HG03354 (cell line): Measurements from ENCODE around the gene POC1A.
A peak's percentile ranks its signal among the peaks of the same experiment; 100 is the strongest.

Experiments used
- ATAC-seq: cut with Tn5 transposase; IDR thresholded peaks from one replicate; pipeline ENCODE4 v1.9.1; 2021; ENCODE audit warnings: mild to moderate bottlenecking; ENCODE audit not compliant: unreplicated experiment, poor library complexity, severe bottlenecking

The POC1A gene

DNA sequence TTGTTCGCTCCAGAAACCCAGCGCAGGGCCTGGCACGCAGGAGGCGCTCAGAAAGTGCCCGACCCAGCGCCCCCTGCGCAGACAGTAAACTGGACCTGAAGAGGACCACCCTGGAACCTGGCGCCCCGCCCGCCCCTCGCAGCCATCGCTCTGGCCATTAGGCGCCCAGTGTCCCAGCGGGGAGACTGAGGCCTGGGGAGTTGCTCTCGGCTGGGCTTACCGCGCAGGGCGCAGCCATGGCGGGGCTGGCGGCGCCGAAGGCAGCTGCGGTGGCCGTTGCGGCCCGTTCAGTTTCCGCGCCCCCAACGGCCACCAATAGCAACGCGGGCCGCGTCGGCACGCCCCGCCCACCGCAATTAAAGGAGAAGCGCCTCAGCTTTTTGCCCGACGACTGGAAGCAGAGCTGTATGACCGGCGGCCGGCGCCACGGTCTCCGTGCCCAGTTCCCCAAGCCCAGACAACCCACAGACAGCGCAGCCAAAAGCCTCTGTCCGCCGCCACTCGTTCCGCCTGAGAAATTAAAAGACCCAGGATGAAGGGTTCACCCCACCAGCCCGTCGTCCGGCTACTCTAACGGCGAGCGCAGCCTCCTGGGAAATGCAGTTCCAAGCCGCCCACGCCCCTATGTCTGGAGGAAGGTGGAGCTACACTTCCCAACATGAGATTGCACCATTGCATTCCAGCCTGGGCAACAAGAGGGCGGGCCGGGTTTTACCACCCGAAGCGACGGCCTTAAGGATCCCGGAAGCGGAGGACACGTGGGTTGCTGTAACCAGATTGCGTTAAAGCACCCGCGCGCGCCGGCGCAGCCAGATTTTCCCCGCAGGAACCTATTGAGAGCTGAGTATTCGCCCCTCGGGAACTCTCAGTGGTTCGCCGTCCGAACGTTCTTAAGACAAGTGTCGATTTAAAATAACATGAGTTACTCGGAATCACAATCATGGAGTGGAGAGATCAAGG is at the start of gene POC1A:
Gene POC1A (minus strand): TSS at position 289 of the 960 bp plus-strand sequence. CDS start 51 bp downstream, at position 238.
- peak; percentile 84 for ATAC-seq

DNA sequence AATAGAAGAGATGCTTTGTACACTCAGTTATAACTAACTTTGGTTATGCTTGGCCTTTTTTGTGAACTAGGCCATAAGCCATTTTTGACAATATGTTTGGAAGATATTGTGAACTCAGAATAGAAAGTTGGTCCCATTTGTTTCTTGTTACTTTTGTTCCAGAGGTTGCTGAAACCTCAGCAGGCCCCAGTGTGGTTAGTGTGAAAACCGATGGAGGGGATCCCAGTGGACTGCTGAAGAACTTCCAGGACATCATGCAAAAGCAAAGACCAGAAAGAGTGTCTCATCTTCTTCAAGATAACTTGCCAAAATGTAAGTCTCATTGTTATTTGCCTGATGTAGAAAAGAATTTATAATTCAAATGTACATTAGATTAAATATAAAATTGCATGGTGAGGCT is 49.5 kb upstream of the POC1A start:
- ATAC-seq: no peak

DNA sequence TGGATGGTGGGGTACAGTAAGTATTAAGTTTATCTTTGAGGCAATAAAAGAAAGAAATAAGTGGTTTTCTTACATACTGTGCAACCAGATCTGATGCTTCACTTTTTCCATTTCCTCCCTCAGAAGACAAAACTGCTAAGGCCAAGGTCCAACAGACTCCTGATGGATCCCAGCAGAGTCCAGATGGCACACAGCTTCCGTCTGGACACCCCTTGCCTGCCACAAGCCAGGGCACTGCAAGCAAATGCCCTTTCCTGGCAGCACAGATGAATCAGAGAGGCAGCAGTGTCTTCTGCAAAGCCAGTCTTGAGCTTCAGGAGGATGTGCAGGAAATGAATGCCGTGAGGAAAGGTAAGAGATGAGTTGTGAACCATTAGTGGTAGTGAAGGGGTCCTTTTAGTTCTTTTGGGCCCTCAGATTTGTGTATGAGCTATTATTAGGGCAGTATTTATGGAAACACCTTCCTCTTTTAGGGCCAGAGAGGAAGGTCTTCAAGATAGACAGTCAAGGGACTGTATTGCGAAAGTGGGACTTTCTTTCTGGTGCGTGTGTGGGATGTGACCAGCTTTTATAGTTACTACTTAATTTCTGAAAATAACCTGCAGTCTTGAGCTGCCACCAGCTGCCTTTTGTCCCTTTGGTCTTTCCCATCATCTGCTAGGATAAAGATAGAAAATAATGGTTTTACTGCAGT is 48.3 kb upstream of the POC1A start:
- no peak for ATAC-seq

DNA sequence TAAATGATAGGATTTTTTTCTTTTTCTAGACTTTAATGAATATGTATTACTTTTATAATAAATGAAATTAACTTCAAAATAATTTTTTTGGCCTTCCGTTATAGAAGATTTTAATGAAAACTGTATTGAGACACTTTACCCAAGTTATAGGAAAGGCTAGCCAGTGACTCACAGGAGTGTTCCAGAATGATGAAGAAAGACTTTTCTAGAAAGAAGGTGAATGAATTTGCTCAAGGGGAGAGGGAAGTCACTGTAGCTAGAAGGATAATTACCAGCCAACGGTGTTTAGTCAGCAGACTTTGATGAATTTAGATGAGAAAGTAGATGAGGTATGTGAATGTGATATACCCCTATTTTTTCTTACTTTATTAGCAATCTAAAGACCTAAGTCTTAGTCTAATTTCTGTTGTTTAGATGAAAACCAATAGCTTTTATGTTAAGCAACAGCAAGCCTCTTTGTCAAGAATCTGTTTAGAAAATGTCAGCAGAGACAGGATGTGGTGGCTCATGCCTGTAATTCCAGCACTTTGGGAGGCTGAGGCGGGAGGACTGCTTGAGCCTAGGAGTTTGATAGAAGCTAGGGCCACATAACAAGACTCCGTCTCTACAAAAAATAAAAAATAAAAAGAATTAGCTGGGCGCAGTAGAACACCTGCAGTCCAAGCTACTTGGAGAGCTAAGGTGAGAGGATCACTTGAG is 46.9 kb upstream of the POC1A start:
- ATAC-seq: no peak

DNA sequence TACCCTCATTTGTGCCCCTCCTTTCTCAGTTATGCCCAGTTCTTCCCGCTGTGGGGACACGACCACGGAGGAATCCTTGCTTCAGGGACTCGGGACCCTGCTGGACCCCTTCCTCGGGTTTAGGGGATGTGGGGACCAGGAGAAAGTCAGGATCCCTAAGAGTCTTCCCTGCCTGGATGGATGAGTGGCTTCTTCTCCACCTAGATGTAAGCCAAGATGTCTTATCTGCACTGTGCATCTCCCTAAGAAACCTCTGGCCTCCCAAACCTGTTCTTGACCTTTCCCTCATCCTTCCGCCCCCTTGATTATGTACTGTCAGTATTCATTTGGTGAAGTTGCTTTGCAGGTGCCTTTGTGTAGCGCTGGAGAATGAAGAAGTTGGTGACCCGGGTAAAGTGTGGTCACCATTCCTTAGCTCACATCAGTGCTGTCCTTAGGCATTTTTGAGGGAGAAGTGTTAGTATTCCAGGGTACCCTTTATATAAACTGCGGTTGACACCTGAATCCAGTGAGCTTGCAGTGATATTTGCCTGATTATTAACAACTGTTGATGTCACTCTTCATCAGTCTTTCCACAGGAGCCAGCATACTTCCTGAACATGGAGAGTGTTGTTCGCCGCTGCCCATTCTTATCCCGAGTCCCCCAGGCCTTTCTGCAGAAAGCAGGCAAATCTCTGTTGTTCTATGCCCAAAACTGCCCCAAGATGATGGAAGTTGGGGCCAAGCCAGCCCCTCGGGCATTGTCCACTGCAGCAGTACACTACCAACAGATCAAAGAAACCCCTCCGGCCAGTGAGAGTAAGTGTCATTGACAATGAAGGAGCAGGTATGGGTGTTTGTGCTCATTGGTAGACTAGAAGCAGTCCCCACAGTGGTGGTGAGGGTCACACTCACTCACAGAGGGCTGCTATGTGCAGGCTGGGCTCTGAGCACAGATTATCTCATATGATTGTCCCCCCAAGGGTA is 44.7 kb upstream of the POC1A start:
- no peak for ATAC-seq

DNA sequence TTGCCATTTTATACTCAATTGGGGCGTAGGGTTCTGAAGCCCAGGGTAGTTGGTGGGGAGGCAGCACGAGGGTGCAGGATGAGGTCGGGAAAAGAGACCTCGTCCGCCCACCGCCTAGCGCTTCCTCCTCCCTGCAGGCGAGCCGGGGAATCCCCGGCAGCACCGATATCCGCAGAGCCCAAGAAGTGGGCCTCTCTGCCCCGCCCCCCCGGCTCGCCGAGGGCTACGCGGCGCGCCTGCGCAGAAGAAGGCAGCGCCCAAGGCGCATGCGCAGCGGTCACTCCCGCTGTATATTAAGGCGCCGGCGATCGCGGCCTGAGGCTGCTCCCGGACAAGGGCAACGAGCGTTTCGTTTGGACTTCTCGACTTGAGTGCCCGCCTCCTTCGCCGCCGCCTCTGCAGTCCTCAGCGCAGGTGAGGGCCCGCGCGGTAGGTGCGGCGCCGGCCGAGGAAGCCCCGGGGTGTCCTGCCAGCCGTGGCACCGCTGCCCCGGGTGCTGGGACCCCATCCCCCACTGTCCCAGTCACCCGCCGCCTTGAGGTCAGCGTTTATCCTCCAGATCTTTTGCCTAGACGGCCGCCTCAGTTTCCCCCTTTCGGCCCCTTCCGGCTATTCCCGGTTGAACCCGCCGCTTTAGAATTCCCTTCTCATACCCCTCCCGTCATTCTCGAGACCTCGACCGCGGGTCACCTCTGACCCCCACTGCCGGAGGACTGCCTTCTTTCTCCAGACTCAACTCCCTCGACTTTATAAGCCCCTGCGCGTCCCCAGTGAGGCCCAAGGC is 43.8 kb upstream of the POC1A start, which contains the start of gene ALAS1:
Gene ALAS1 (plus strand): TSS at position 319 of the 784 bp plus-strand sequence. CDS start 1,082 bp downstream, outside the sequence.
- ATAC-seq: peak; percentile 78

DNA sequence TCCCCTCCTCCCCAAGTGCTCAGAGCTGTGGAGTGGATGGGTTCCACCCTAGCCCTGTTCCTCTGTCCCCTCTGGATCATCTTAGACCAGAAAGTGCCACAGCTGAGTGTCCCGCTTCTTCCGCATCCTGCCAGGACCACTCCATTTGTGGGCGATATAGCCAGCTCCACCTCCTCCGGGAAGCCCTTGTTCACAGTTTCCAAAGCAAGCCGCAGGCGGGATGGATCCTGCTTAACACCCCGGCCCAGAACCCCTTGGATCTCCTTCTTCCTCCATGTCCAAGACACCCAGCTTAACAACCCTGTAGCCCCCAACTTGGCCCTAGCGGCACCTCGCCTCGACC is 43.2 kb upstream of the POC1A start:
- ATAC-seq: no peak

DNA sequence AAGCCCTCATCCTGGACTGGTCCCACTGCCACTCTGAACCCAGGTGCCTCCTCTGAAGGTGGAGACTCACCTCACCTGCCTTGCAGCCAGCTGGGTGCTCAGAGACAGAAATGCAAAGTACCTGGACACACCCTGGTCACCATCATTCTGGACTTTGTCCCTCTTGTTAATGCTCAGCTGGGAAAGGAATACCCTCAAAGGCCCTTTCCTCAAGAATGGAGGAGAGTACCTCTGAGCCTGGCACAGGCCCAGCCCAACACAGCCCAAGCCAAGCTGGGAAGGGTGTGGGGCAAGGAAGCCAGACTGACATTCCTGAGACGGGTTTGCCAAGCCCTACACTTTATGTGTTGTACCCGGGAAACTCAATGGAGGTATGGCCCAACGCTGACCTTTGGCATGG is 42.8 kb upstream of the POC1A start:
- ATAC-seq: no peak

DNA sequence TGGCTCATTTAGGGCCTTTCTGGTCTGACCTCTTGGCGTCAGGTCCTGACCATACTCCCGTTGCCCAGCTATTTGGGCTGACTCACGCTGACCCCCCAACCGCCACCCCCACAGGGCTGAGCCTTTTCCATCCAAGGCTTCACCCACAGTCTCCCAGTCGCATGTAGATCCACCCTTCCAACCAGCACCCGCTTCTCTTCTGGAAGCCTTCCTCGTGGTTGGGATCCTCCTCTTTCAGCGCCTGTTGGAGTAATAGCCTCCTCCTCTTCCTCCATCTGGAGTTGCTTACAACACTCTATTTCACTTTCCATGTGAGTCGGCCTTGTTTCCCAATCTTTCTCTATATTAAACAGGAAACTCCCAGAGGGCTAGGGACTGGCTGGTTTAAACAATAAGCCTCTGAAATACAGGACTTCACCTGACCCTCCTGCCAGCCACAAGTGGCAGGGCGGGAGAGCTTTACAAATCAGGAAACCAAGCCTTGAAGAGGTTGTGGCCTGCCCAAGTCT is 41.7 kb upstream of the POC1A start:
- no peak for ATAC-seq

DNA sequence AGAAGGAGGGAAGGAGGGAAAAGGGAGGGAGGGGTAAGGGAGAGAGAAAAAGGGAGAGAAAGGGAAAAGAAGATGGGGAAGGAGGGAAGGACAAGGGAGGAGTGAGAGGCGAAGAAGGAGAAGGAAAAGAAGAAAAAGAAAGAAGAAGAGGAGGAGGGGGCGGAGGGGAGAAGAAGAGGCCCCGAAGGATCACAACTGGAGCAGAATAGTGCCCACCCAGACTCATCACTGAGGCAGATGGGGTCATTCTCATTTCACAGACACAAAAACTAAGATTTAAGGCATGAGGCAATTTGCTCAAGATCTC is 41.0 kb upstream of the POC1A start:
- no peak for ATAC-seq

DNA sequence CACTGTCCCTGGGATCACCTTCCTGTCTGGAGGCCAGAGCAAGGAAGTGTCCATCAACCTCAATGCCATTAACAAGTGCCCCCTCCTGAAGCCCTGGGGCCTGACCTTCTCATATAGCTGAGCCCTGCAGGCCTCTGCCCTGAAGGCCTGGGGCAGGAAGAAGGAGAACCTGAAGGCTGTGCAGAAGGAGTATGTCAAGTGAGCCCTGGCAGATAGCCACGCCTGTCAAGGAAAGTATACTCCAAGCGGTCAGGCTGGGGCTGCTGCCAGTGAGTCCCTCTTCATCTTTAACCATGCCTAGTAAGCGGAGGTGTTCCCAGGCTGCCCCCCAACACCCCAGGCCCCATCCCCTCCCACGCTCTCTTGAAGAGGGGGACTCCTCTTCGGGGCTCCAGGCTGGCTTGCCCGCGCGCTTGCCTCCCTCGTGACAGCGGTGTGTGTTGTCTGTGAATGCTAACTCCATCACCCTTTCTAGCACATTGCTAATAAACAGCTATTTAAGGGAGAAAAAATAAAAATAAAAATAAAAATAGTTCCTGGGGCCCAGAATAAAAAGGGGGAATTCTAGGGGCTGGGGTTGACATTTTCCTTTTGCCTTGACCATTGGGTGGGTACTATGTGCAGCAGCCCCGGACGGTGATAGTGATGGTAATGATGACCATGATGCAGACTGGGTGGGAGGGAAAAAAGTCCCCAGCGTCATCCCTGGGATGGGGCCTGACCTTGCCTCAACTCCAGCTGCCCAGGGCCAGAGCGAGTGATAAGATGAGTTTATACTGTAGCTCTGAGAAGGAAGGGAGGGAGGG is 40.5 kb upstream of the POC1A start:
- ATAC-seq: no peak

DNA sequence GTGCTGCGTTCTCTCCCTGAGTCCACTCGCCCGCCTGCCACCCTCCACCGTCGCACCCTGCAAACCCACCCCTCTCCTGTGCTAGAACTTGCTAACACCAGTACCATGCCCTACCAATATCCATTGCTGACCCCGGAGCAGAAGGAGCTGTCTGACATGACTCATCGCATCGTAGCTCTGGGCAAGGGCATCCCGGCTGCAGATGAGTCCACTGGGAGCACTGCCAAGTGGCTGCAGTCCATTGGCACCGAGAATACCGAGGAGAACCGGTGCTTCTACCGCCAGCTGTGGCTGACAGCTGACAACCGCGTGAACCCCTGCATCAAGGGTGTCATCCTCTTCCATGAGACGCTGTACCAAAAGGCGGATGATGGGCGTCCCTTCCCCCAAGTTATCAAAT is 38.8 kb upstream of the POC1A start:
- ATAC-seq: no peak

DNA sequence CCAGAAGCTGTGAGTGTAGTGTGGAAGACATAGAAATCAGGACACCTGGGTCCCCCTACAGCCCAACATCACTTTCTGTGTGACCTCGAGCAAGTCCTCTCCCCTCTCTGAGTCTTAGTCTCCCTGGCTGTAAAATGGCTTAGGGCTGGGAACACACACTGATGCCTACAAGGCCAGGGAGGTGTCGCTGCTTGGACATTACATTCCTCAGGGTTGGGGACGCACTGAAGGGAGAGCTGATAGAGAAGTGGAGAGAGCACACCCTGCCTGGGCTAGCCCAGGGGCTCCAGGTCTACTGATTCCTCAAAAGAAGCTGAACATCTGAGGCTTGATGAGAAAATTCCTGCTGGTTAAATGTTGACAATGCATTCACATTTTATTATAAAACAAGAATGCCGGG is 37.4 kb upstream of the POC1A start:
- ATAC-seq: no peak

DNA sequence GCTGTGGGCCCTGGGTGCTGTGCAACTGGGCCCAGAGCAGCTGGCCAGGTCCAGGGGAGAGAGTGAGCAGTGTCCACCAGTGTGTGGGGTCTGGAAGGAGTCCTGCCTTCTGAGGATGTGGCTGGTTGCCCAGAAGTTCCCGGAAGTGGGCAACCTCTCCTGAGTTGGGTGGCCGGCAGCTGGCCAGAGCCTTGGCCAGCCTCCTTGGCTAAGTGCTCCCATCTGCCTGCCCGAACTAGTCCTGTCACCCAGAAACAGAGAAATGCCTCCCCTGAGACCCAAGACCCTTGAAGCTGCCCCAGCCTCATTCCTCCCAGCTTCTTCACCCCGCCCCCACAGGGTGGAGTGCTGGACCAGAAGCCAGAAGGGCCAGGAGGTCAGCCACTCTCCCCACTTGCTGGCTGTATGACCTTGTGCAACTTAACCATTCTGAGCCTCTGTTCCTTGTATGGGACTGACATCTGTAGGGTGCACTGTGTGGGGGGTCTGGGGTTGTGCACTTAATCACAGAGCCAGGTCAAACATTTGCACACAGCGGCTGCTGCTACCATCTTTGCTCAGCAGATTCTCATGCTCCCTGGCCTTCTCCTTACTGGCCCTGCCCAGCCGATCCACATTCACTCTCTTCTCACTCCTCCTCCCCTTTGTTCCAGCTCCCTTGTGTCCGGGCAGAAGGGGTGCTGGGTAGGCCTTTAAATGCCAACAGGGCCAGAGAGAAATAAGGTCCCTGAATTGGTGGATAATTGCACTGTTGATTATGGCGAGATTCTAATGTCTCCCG is 36.3 kb upstream of the POC1A start:
- ATAC-seq: no peak

DNA sequence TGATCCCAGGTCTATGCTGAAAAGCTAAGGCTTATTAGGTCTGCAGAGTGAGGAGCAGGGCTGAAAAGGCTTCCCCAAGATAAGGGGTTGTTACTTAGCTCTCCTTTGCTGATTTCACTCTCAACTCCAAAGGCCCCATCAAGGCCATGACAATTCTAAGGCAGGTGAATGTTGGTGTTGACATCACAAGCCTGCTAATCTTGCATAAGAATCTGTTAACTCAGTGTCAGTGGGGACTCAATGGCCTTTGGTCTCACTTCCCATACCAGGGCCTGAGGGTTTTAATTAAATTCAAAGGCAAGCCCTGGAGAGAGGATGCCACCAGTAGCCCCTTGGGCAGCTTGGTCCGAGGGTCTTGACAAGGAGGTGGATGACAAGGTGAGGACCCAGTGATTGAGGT is 34.3 kb upstream of the POC1A start:
- ATAC-seq: no peak

DNA sequence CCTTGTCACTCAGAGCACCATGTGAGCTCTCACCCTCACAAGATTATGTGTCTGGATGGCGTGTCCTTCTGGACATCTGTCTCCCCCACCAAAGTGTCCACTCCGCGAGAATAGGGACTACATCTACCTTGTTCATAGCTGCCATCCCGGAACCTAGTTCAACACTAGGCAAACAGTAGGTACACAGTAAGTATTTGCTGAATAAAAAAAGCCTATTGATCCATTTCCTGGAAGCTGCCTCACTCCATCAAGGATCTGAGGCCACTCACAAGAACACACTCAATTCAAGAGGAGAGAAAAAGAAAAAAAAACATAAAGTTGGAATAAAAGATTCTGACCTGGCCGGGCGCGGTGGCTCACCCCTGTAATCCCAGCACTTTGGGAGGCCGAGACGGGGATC is 32.5 kb upstream of the POC1A start:
- no peak for ATAC-seq

DNA sequence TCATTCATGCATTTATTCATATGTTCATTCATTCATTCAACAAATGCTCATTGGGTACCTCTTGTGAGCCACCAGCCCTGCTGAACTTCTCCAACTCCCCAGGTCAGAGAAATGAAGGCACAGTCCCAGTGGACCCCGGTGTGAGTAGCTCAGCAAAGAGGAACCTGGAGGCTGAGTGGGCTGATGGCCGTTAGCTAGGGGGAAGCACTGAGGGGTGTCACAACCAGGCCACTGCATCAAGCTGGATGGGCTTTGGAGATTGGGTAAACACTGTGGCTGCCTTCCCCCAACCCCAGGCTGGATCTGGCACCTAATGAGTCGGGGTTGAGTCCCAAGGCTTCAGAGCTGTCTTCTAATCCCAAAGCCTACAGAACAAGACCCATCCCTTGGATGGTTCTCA is 31.6 kb upstream of the POC1A start:
- ATAC-seq: no peak
